Muscle of leg (tissue), 11 donors: Measurements from ENCODE around the gene SHROOM3. TPM values are rescaled to one million over a fixed set of nuclear protein-coding genes. Genes with fewer than 3 reads are reported as not detected.

Experiments
- DNase-seq: peaks from one replicate; pipeline ENCODE4 v3.0.0; 2013
- H3K27ac ChIP-seq: one replicate; pipeline ENCODE4 v1.5.1; 2013; ENCODE audit warnings: mild to moderate bottlenecking, low read length, control low read depth
- H3K27me3 ChIP-seq: one replicate; pipeline ENCODE4 v1.6.1; 2013; ENCODE audit warnings: low read length; ENCODE audit not compliant: control insufficient read depth, insufficient read depth
- H3K36me3 ChIP-seq: one replicate; pipeline ENCODE4 v1.6.1; 2013; ENCODE audit warnings: low read length; ENCODE audit not compliant: control insufficient read depth, insufficient read depth
- H3K4me1 ChIP-seq: one replicate; pipeline ENCODE4 v1.6.1; 2013; ENCODE audit warnings: low read length; ENCODE audit not compliant: control insufficient read depth, insufficient read depth
- H3K4me3 ChIP-seq: one replicate; pipeline ENCODE4 v1.5.1; 2013; ENCODE audit warnings: low read length, control low read depth
- H3K9me3 ChIP-seq: replicated peaks from 2 replicates; pipeline ENCODE4 v1.6.1; 2013; ENCODE audit warnings: low read depth, low read length; ENCODE audit not compliant: control insufficient read depth
- WGBS: methylation state at CpG from one replicate; pipeline ENCODE4 v1.1.5; 2013; ENCODE audit warnings: missing lambda C conversion rate; ENCODE audit not compliant: insufficient coverage; 5-methylcytosine and 5-hydroxymethylcytosine counted together
- polyA plus RNA-seq, 8 donors: library from polyadenylated mRNA; unstranded; fragments of 120-200 nt; gene quantifications; one replicate each; pipeline versions ENCODE4 v1.2.1 to v1.2.3, GENCODE V29; 2013; ENCODE audit warnings: inconsistent platforms in 1 of 8, low replicate concordance in 1 of 8; ENCODE audit not compliant: insufficient read length in 8 of 8, insufficient read depth in 1 of 8
- total RNA-seq: library from RNA; stranded (reverse); fragments of 120-200 nt; gene quantifications from one replicate; pipeline ENCODE4 v1.2.4, GENCODE V29; 2013

SHROOM3 gene
- total and polyA plus RNA-seq, 9 donors: 21.0 to 57.5 (median 29.0) TPM

- peaks cover 8% of the 10 kb centered on the region for H3K4me1 ChIP-seq
- DNase-seq: no peak
- no peak overlapping the region for H3K27ac ChIP-seq
- no peak overlapping the region for H3K4me3 ChIP-seq
- H3K27me3 ChIP-seq: no peaks in the 10 kb centered on the region
- WGBS: no CpG with 5 or more reads among the region's 1 CpG
- no peaks in the 10 kb centered on the region for H3K9me3 ChIP-seq
- peaks cover 5% of the 10 kb centered on the region for H3K36me3 ChIP-seq
Measured at GRCh38 chr4:76628251-76628650, 193.2 kb downstream of the SHROOM3 start.

DNA sequence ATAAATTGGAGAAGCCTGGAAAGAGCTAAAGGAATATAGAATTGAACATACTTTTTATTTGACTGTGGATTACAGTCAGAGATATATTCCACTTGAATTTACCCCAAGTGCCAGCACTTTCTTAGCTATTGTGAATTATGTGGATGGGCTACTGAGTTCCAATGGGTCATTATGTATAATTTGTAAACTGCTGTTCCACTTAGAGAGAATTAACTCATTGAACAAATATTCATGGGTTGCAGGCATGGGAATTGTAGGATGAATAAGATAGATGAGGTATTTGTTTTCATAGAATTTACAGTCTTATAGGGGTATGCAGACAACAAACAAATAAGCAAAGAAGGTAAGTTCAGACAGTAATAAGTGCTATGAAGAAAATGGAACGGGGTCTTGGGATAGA, 195.7 kb downstream of the SHROOM3 start:
- no peaks in the 10 kb centered on the region for H3K27me3 ChIP-seq
- H3K36me3 ChIP-seq: peaks cover 5% of the 10 kb centered on the region
- no peak overlapping the region for H3K4me3 ChIP-seq
- DNase-seq: no peak
- H3K4me1 ChIP-seq: no peaks in the 10 kb centered on the region
- no peak overlapping the region for H3K27ac ChIP-seq
- H3K9me3 ChIP-seq: no peaks in the 10 kb centered on the region
- no CpG with 5 or more reads among the region's 1 CpG for WGBS

- Histone ChIP-seq H3K9me3 (no peaks in the 10 kb centered on the region), H3K27ac (no peak overlapping the region), H3K4me3 (no peak overlapping the region), H3K27me3 (no peaks in the 10 kb centered on the region), H3K36me3 (peaks cover 3% of the 10 kb centered on the region), H3K4me1 (no peaks in the 10 kb centered on the region)
- no CpG with 5 or more reads among the region's 3 CpGs for WGBS
- no peak for DNase-seq
Measured at GRCh38 chr4:76634220-76634619, 199.2 kb downstream of the SHROOM3 start.

DNA sequence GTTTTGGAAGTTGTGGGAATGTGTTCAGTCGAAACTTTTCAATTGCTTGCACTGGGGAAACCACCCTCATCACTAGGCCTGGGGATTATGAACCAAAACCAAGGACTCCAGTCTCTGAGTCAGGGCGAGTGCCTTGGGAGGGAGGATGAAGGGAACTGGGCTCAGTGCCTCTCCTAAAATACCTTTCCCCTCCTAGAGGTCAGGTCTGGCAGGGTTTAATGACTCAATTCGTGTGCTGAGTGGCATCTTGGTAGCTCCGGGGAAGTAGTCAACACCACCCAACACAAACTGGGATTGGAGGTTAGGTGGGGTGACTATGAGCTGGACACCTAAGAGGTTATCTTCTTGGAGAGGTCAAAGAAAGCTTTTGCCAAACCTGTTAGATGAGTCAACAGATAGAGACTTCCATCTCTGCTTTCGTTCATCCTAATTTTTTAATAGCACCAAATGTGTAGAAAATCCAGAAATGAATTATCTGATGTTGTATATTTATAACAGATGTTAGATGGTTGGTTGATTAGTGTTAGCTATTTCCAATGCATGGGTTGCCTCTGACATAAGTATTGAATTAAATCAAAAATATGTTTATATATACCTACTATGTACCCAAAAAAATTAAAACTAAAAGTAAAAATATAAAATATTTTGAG, 202.8 kb downstream of the SHROOM3 start:
- Histone ChIP-seq H3K4me1 (peaks cover 8% of the 10 kb centered on the region), H3K36me3 (no peaks in the 10 kb centered on the region), H3K4me3 (no peak overlapping the region), H3K27me3 (no peaks in the 10 kb centered on the region), H3K27ac (no peak overlapping the region), H3K9me3 (no peaks in the 10 kb centered on the region)
- DNase-seq: no peak
- WGBS: no CpG with 5 or more reads among the region's 5 CpGs

DNA sequence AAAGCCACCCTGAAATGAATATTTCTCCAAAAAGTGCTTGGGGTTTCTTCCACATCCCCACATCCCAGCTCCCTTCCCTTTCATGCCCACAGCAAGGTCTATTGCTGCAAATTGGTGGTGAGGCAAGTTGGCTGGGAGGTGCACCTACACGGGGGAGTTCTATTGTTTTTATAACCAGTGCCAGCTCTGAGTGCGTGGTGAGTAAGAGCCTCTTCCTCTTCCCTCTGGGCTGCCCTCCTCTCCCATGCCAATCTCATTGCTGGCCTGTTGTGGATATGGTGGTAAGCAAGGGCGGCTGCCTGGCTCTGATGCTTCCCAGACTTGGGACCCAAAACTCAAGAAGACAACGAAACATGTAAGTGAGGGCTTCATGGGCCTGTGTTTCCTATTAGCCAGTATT, 204.3 kb downstream of the SHROOM3 start:
- DNase-seq: no peak
- no peaks in the 10 kb centered on the region for H3K36me3 ChIP-seq
- WGBS: 100% methylated on average over 1 of the region's 4 CpGs
- no peaks in the 10 kb centered on the region for H3K9me3 ChIP-seq
- no peaks in the 10 kb centered on the region for H3K27me3 ChIP-seq
- H3K4me1 ChIP-seq: peaks cover 8% of the 10 kb centered on the region
- no peak overlapping the region for H3K27ac ChIP-seq
- no peak overlapping the region for H3K4me3 ChIP-seq

GRCh38 chr4:76640353-76640910, 205.4 kb downstream of the SHROOM3 start:
- Histone ChIP-seq H3K9me3 (no peaks in the 10 kb centered on the region), H3K27ac (no peak overlapping the region), H3K4me3 (no peak overlapping the region), H3K27me3 (no peaks in the 10 kb centered on the region), H3K36me3 (no peaks in the 10 kb centered on the region), H3K4me1 (peaks cover 8% of the 10 kb centered on the region)
- peak; percentile 61 for DNase-seq
- WGBS: 54% methylated on average over 3 of the region's 6 CpGs

DNA sequence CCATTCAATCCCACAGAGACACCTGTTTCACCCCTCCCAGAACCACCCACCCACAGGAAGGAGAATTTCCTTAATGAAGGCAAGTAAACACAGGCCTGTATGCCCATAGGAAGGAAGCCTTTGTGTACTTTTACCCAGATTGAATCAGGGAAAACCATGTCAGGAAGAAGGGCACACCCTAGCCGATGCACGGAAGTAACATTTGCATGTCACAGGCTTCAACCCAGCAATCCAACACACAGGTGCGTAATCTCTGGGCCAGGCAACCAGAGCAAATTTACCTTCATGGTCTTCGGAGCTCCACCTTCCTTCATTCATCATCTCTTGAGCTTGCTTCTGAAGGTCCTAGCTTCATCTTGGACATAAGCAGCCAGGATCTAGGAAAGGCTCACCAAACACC, 206.3 kb downstream of the SHROOM3 start:
- Histone ChIP-seq H3K4me1 (peaks cover 8% of the 10 kb centered on the region), H3K9me3 (no peaks in the 10 kb centered on the region), H3K27me3 (no peaks in the 10 kb centered on the region), H3K4me3 (no peak overlapping the region), H3K36me3 (no peaks in the 10 kb centered on the region), H3K27ac (no peak overlapping the region)
- no peak for DNase-seq
- WGBS: 92% methylated on average over 4 of the region's 4 CpGs

- DNase-seq: no peak
- WGBS: 80% methylated on average over 1 of the region's 2 CpGs
- no peaks in the 10 kb centered on the region for H3K27me3 ChIP-seq
Measured at GRCh38 chr4:76641758-76642157, 206.7 kb downstream of the SHROOM3 start.

DNA sequence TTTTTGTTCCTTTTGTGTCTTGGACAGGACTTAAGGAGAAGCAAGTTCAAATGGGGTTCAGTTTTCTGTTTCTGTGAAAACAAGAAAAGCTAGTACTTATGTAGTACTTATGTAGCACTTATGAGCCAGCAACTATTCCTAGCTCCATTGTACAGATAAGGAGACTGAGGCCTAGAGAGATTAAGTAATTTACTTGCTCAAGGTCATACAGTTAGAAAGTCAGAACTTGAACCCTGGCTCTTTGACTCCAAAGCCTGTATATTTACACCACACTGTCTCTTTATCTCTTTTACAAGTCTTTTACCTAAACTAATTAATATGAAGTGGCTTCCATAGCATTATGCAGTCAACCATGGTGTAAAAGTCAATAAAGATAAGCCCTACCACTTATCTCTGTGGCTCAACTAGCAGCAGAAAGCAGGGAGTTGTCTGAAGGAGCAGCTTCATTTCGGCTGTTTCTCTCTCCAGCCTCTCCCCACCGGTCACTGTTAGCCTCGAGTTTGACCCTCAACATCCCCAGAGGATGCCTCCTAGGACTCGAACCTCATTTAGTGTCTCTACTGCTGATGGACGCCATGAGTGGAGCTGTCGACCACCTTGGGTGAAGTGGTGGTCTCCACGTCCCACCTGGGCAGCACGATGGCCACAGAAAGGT, 209.9 kb downstream of the SHROOM3 start:
- Histone ChIP-seq H3K27me3 (no peaks in the 10 kb centered on the region), H3K9me3 (no peaks in the 10 kb centered on the region), H3K27ac (no peak overlapping the region), H3K4me3 (no peak overlapping the region), H3K36me3 (no peaks in the 10 kb centered on the region), H3K4me1 (peaks cover 8% of the 10 kb centered on the region)
- DNase-seq: no peak
- WGBS: 93% methylated on average over 5 of the region's 8 CpGs

More at GRCh38 chr4:76641758-76642157, 206.7 kb downstream of the SHROOM3 start:
- Histone ChIP-seq H3K27ac (no peak overlapping the region), H3K4me3 (no peak overlapping the region), H3K4me1 (peaks cover 8% of the 10 kb centered on the region), H3K36me3 (no peaks in the 10 kb centered on the region), H3K9me3 (no peaks in the 10 kb centered on the region)

DNA sequence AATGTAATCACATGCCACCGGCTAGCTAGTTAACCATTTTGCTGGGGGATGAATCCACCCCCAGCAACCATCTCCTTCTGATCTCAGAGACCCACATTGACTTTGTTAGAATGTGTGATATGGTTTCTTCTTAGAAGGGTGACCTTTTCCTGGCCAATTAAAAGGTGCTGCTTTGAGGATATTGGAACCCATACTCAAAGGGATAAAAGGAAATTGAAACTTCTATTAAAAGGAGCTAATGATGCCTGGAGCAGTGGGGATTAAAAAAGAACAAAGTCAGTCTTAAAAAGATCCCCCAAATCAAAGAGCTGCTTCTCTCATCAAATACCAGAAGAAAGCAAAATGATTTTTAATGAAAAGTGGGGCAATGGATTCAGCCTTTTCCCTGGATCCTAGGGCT, 214.1 kb downstream of the SHROOM3 start:
- Histone ChIP-seq H3K27me3 (no peaks in the 10 kb centered on the region), H3K9me3 (no peaks in the 10 kb centered on the region), H3K36me3 (no peaks in the 10 kb centered on the region), H3K4me1 (no peaks in the 10 kb centered on the region), H3K4me3 (no peak overlapping the region), H3K27ac (no peak overlapping the region)
- DNase-seq: no peak
- no CpG with 5 or more reads among the region's 1 CpG for WGBS
